ENCODE measurements around the gene TMED10.

DNA sequence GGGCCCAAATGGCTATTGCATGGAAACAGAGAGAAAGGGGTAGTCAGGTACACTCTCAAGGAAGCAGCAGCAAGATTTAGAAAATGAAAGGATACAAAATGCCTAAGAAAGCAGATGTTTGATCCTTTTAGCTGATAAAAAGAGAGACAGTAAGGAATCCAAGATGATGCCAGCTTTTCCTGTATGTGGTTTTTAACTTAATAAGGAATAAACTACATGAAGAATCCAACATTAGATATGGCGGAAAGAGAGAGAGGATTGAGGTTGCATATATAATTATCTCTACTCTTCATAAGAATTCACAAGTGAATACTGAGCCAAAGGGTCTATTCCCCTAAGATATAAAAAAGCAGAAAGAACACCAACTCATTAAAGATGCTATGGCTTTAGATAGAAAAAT, 11.6 kb downstream of the TMED10 start:
- TF ChIP-seq, protein P1, sequence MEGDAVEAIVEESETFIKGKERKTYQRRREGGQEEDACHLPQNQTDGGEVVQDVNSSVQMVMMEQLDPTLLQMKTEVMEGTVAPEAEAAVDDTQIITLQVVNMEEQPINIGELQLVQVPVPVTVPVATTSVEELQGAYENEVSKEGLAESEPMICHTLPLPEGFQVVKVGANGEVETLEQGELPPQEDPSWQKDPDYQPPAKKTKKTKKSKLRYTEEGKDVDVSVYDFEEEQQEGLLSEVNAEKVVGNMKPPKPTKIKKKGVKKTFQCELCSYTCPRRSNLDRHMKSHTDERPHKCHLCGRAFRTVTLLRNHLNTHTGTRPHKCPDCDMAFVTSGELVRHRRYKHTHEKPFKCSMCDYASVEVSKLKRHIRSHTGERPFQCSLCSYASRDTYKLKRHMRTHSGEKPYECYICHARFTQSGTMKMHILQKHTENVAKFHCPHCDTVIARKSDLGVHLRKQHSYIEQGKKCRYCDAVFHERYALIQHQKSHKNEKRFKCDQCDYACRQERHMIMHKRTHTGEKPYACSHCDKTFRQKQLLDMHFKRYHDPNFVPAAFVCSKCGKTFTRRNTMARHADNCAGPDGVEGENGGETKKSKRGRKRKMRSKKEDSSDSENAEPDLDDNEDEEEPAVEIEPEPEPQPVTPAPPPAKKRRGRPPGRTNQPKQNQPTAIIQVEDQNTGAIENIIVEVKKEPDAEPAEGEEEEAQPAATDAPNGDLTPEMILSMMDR (IDR thresholded peaks at IDR 0.05), result no peak
- TF ChIP-seq EZH2 (IDR thresholded peaks at IDR 0.05) (no peak), EZH2phosphoT487 (IDR thresholded peaks at IDR 0.05) (no peak)

Measured in neural progenitor cell (in vitro differentiated cells).